Omental fat pad (tissue), 4 donors: ENCODE results near the gene THAP3. TPM values are rescaled to one million over a fixed set of nuclear protein-coding genes. Genes with fewer than 3 reads are reported as not detected.
"Not testable (repeated sequence)": the region's sequence is repeated elsewhere in the genome, so short reads cannot be mapped to it uniquely, and the experiment has no call there.

ENCODE experiments used
- ATAC-seq: fragments of 150-250 bp; one replicate; pipeline ENCODE4 v1.9.1; 2016; ENCODE audit warnings: mild to moderate bottlenecking, moderate library complexity; ENCODE audit not compliant: low FRiP score
- DNase-seq: peaks from one replicate; pipeline ENCODE4 v3.0.0-alpha.2; 2019; ENCODE audit warnings: low spot score
- CTCF ChIP-seq, 3 donors: fragments of 450-650 bp; IDR thresholded peaks; one replicate each; pipeline ENCODE4 v1.5.1; 2016 to 2017; ENCODE audit warnings: antibody characterized with exemption in 3 of 3, mild to moderate bottlenecking in 3 of 3, moderate library complexity in 2 of 3
- total RNA-seq, 4 donors: library from RNA; depleted of rRNA; stranded (reverse); fragments of >200 nt; gene quantifications; one replicate each; pipeline ENCODE4 v1.1.0, GENCODE V29; 2016

Gene THAP3
- total RNA-seq, 4 donors from 2014 or later, result 11.6 to 35.0 (median 23.2) TPM

GRCh38 chr1:6637770-6638169 lies 13.1 kb downstream of the THAP3 start:
- DNase-seq, result no peak
- TF ChIP-seq CTCF (IDR thresholded peaks at IDR 0.05), result no peak
- ATAC-seq, result no peak

GRCh38 chr1:6638226-6638625 lies 13.6 kb downstream of the THAP3 start:
- TF ChIP-seq CTCF (IDR thresholded peaks at IDR 0.05), result no peak
- no peak for DNase-seq
- peak; percentile 38 for ATAC-seq

- not testable (repeated sequence) for DNase-seq, ATAC-seq
These were observed 16.2 kb downstream of the THAP3 start for GRCh38 chr1:6640867-6641266.

- TF ChIP-seq CTCF (IDR thresholded peaks at IDR 0.05), result no peak
- DNase-seq (no peak), ATAC-seq (no peak)
These were observed 20.4 kb downstream of the THAP3 start for GRCh38 chr1:6645018-6645417.

GRCh38 chr1:6646499-6647148 lies 22.0 kb downstream of the THAP3 start:
- DNase-seq (no peak), ATAC-seq (no peak)
- no peak for TF ChIP-seq CTCF (IDR thresholded peaks at IDR 0.05)

- no peak for DNase-seq
- no peak for TF ChIP-seq CTCF (IDR thresholded peaks at IDR 0.05)
- ATAC-seq, result no peak
These were observed 23.9 kb downstream of the THAP3 start for GRCh38 chr1:6648556-6648955.

GRCh38 chr1:6651909-6652308 lies 27.2 kb downstream of the THAP3 start:
- ATAC-seq (no peak), DNase-seq (no peak)
- no peak for TF ChIP-seq CTCF (IDR thresholded peaks at IDR 0.05)
